Measurements from ENCODE around the gene LRRC7.

DNA sequence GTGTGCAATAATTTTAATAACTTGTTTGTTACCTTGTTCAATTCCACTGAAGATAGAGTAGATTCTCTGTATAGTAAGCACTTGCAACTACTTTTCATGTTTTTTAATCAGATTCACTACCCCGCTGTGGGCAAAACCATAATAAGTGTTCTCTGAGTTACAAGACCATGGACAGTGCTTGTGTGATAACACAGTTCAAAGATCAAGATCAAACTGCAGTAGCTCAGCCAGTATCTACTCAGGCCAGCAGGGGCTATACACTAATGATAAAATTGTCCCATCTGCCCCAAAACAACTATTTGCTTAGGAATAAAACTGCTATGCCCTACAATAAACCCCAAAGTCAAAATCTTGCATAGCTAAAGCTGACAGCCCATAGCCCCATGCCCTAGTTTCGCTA, 129.6 kb downstream of the LRRC7 start:
- no peak for TF ChIP-seq POLR2AphosphoS5 (IDR thresholded peaks at IDR 0.05; ENCODE audit: low read depth, low read length)
- no peak for TF ChIP-seq POLR2A (IDR thresholded peaks at IDR 0.05; ENCODE audit: low read depth, low read length)
- TF ChIP-seq TAF1 (IDR thresholded peaks at IDR 0.05; ENCODE audit: borderline replicate concordance, low read depth, low read length), result no peak

Measured in GM12892 (cell line).